ENCODE measurements around the gene IQCE. TPM values are rescaled to one million over a fixed set of nuclear protein-coding genes. Genes with fewer than 3 reads are reported as not detected.

Gene IQCE
- total and polyA plus RNA-seq, 2 donors (not counting 1 experiment from before 2014, with no cell fraction given) = 3.5 to 9.5 TPM

DNA sequence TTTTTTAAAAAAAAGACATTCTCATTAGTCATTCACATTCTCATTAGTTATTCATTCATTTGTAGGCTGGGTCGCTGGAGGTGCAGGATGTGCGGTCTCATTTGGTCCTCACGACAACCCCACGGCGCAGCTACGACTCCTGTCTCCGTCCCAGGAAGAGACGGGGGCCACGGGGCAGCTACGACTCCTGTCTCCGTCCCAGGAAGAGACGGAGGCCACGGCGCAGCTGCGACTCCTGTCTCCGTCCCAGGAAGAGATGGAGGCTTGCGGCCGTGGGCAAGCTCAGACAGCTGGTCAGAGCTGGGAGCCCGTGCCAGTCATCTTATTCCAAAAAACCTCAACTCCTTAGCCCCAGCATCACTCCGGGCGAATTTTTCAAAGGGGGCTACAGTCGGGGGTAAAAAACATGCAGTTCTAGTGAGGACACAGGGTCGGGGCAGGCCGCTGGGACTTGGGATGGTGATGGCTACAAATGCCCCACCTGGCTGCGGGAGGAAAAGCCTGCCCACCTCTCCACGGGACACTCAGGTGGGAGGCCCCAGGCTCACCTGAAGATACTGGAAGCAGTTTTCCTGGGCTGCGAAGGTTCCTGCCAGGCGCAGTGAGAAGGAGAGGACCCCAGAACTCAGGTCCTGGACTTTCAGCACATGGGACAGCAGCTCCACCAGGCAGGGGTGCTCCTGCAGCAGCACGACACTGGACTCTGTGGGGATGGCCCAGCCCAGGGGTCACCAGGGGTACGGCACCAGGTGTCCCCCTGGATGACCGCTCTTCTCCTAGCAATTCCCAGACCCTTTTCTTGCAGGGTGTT, 11.8 kb upstream of the IQCE start:
- no peak overlapping the region for H3K9ac ChIP-seq (ENCODE audit: low read length)
- no peaks in the 10 kb centered on the region for H3K27me3 ChIP-seq (replicated peaks in 1 of 4; ENCODE audit: control extremely low read depth in 1 of 4, control insufficient read depth in 3 of 4, insufficient read depth in 4 of 4, low read length in 3 of 4)
- no peak overlapping the region for H3K27ac ChIP-seq (ENCODE audit: low read length in 2 of 2)
- Mint-ChIP-seq H3K27me3 (no peaks in the 10 kb centered on the region), H3K4me1 (peaks cover 16% of the 10 kb centered on the region), H3K9me3 (ENCODE audit: insufficient read depth) (no peaks in the 10 kb centered on the region), H3K4me3 (no peak overlapping the region), H3K27ac (no peak overlapping the region)
- POLR2A ChIA-PET = interaction anchor here (1.2 kb wide), 1 partner anchor 17 kb away, joined by 3 read pairs; no protein-coding TSS in a partner anchor
- peaks cover 6% of the 10 kb centered on the region for H4K20me1 ChIP-seq (ENCODE audit: control insufficient read depth, insufficient read depth, low read length, poor library complexity, severe bottlenecking)
- H2AFZ ChIP-seq (ENCODE audit: insufficient read depth, low read depth, low read length, poor library complexity, severe bottlenecking) = no peak overlapping the region
- no peak for DNase-seq
- peaks cover 0 to 3% (median 0%) of the 10 kb centered on the region in 3 donors for H3K9me3 ChIP-seq (ENCODE audit: control extremely low read depth in 1 of 3, control insufficient read depth in 2 of 3, insufficient read depth in 1 of 3, low read length in 2 of 3)
- H3K4me2 ChIP-seq (replicated peaks; ENCODE audit: low read depth, low read length, poor library complexity, severe bottlenecking) = no peak overlapping the region
- H3K4me3 ChIP-seq (ENCODE audit: control extremely low read depth in 1 of 5, extremely low read depth in 1 of 5, insufficient read depth in 1 of 5, low read depth in 2 of 5, low read length in 4 of 5) = no peak overlapping the region
- CTCF ChIA-PET = interaction anchor here (0.7 to 1.5 kb wide), 3 partner anchors 96 to 169 kb away, joined by 3 to 6 read pairs (median 4); no protein-coding TSS in a partner anchor
- 97% methylated on average over 28 of the region's 31 CpGs for WGBS (ENCODE audit: insufficient coverage)
- intact Hi-C loops (cut with micrococcal nuclease) = no loop called here
- H3K4me1 ChIP-seq (ENCODE audit: control insufficient read depth in 2 of 2, insufficient read depth in 2 of 2, low read length in 2 of 2) = peaks cover 0 to 9% of the 10 kb centered on the region in 2 donors
- H3K79me2 ChIP-seq (ENCODE audit: control insufficient read depth, insufficient read depth, low read length) = peaks cover 36% of the 10 kb centered on the region
- no peak for ATAC-seq (ENCODE audit: low read depth)
- H3K36me3 ChIP-seq (replicated peaks in 1 of 2; ENCODE audit: control extremely low read depth in 1 of 2, control insufficient read depth in 1 of 2, extremely low read depth in 1 of 2, insufficient read depth in 2 of 2, low read length in 1 of 2) = peaks cover 6 to 62% of the 10 kb centered on the region in 2 experiments
- TF ChIP-seq, protein P1, sequence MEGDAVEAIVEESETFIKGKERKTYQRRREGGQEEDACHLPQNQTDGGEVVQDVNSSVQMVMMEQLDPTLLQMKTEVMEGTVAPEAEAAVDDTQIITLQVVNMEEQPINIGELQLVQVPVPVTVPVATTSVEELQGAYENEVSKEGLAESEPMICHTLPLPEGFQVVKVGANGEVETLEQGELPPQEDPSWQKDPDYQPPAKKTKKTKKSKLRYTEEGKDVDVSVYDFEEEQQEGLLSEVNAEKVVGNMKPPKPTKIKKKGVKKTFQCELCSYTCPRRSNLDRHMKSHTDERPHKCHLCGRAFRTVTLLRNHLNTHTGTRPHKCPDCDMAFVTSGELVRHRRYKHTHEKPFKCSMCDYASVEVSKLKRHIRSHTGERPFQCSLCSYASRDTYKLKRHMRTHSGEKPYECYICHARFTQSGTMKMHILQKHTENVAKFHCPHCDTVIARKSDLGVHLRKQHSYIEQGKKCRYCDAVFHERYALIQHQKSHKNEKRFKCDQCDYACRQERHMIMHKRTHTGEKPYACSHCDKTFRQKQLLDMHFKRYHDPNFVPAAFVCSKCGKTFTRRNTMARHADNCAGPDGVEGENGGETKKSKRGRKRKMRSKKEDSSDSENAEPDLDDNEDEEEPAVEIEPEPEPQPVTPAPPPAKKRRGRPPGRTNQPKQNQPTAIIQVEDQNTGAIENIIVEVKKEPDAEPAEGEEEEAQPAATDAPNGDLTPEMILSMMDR (IDR thresholded peaks at IDR 0.05) = no peak
- no peak for TF ChIP-seq EZH2 (IDR thresholded peaks at IDR 0.05; ENCODE audit: borderline replicate concordance, insufficient read depth, low read depth, low read length, poor library complexity, severe bottlenecking)

- ChIA-PET CTCF (interaction anchor here (0.7 to 0.8 kb wide), 2 partner anchors 9 to 31 kb away, joined by 3 to 5 read pairs; no protein-coding TSS in a partner anchor), POLR2A (interaction anchor here (0.7 kb wide), 2 partner anchors 64 to 94 kb away, joined by 3 to 9 read pairs; no protein-coding TSS in a partner anchor)
- peaks cover 16% of the 10 kb centered on the region for H4K20me1 ChIP-seq (ENCODE audit: control insufficient read depth, insufficient read depth, low read length, poor library complexity, severe bottlenecking)
- H3K4me3 Mint-ChIP-seq = no peak overlapping the region
- no peak for DNase-seq
- H3K9me3 ChIP-seq (ENCODE audit: control extremely low read depth in 1 of 3, control insufficient read depth in 2 of 3, insufficient read depth in 1 of 3, low read length in 2 of 3) = peaks cover 0 to 3% (median 0%) of the 10 kb centered on the region in 3 donors
- ATAC-seq (ENCODE audit: low read depth) = no peak
- H3K27me3 ChIP-seq (replicated peaks in 1 of 4; ENCODE audit: control extremely low read depth in 1 of 4, control insufficient read depth in 3 of 4, insufficient read depth in 4 of 4, low read length in 3 of 4) = no peaks in the 10 kb centered on the region
- peaks cover 14 to 19% of the 10 kb centered on the region in 2 donors for H3K4me1 ChIP-seq (ENCODE audit: control insufficient read depth in 2 of 2, insufficient read depth in 2 of 2, low read length in 2 of 2)
- no peak overlapping the region for H3K4me3 ChIP-seq (ENCODE audit: control extremely low read depth in 1 of 5, extremely low read depth in 1 of 5, insufficient read depth in 1 of 5, low read depth in 2 of 5, low read length in 4 of 5)
- H3K4me2 ChIP-seq (replicated peaks; ENCODE audit: low read depth, low read length, poor library complexity, severe bottlenecking) = no peak overlapping the region
- intact Hi-C loops (cut with micrococcal nuclease) = no loop called here
- H3K36me3 ChIP-seq (replicated peaks in 1 of 2; ENCODE audit: control extremely low read depth in 1 of 2, control insufficient read depth in 1 of 2, extremely low read depth in 1 of 2, insufficient read depth in 2 of 2, low read length in 1 of 2) = peaks cover 6 to 25% of the 10 kb centered on the region in 2 experiments
- 100% methylated on average over 7 of the region's 8 CpGs for WGBS (ENCODE audit: insufficient coverage)
- TF ChIP-seq, protein P1 (IDR thresholded peaks at IDR 0.05) = no peak
- TF ChIP-seq EZH2 (IDR thresholded peaks at IDR 0.05; ENCODE audit: borderline replicate concordance, insufficient read depth, low read depth, low read length, poor library complexity, severe bottlenecking) = no peak
- no peaks in the 10 kb centered on the region for H3K27me3 Mint-ChIP-seq
- peaks cover 31% of the 10 kb centered on the region for H3K4me1 Mint-ChIP-seq
- peaks cover 60% of the 10 kb centered on the region for H3K79me2 ChIP-seq (ENCODE audit: control insufficient read depth, insufficient read depth, low read length)
- no peak overlapping the region for H3K27ac ChIP-seq (ENCODE audit: low read length in 2 of 2)
- no peak overlapping the region for H3K9ac ChIP-seq (ENCODE audit: low read length)
- no peak overlapping the region for H3K27ac Mint-ChIP-seq
- H2AFZ ChIP-seq (ENCODE audit: insufficient read depth, low read depth, low read length, poor library complexity, severe bottlenecking) = no peak overlapping the region
- no peaks in the 10 kb centered on the region for H3K9me3 Mint-ChIP-seq (ENCODE audit: insufficient read depth)
These were observed 7.4 kb upstream of the IQCE start for GRCh38 chr7:2551418-2551817.
